ENCODE measurements around the gene CCDC82. TPM values are rescaled to one million over a fixed set of nuclear protein-coding genes. Genes with fewer than 3 reads are reported as not detected.
A peak's percentile ranks its signal among the peaks of the same experiment; 100 is the strongest.

CCDC82 gene
- total RNA-seq, 1 donor from 2014 or later: 20.4 TPM

- H3K27ac ChIP-seq (ENCODE audit: low read depth, low read length): peak overlapping the region; percentile 74
- no peak overlapping the region for H3K9ac ChIP-seq (ENCODE audit: low read depth in 1 of 3, low read length in 3 of 3)
- peak overlapping the region in 2 of 3 donors; percentile 39 to 98 for H3K4me3 ChIP-seq (ENCODE audit: low read length in 3 of 3)
- H3K4me1 ChIP-seq (ENCODE audit: control insufficient read depth in 3 of 3, insufficient read depth in 3 of 3, low read length in 3 of 3): peaks cover 18 to 34% (median 31%) of the 10 kb centered on the region in 3 donors
- no peaks in the 10 kb centered on the region for H3K27me3 ChIP-seq (ENCODE audit: control insufficient read depth in 3 of 3, insufficient read depth in 3 of 3, low read length in 3 of 3)
- no peaks in the 10 kb centered on the region for H3K36me3 ChIP-seq (ENCODE audit: control insufficient read depth in 3 of 3, insufficient read depth in 3 of 3, low read length in 3 of 3)
- no peaks in the 10 kb centered on the region for H3K9me3 ChIP-seq (ENCODE audit: control insufficient read depth in 3 of 3, low read length in 3 of 3)
Observed at GRCh38 chr11:96340555-96340885, 49.2 kb downstream of the CCDC82 start.

GRCh38 chr11:96339706-96340554, 49.8 kb downstream of the CCDC82 start:
- H3K9ac ChIP-seq (ENCODE audit: low read depth in 1 of 3, low read length in 3 of 3): peak overlapping the region; percentile 1 to 64 (median 51)

GRCh38 chr11:96338910-96339705, 50.6 kb downstream of the CCDC82 start:
- H3K4me1 ChIP-seq (ENCODE audit: control insufficient read depth in 3 of 3, insufficient read depth in 3 of 3, low read length in 3 of 3): peaks cover 18 to 37% (median 31%) of the 10 kb centered on the region in 3 donors
- H3K27ac ChIP-seq (ENCODE audit: low read depth, low read length): peak overlapping the region; percentile 74
- H3K36me3 ChIP-seq (ENCODE audit: control insufficient read depth in 3 of 3, insufficient read depth in 3 of 3, low read length in 3 of 3): no peaks in the 10 kb centered on the region
- H3K27me3 ChIP-seq (ENCODE audit: control insufficient read depth in 3 of 3, insufficient read depth in 3 of 3, low read length in 3 of 3): no peaks in the 10 kb centered on the region
- H3K4me3 ChIP-seq (ENCODE audit: low read length in 3 of 3): peak overlapping the region; percentile 39 to 98 (median 62)
- no peaks in the 10 kb centered on the region for H3K9me3 ChIP-seq (ENCODE audit: control insufficient read depth in 3 of 3, low read length in 3 of 3)
- peak overlapping the region; percentile 1 to 64 (median 51) for H3K9ac ChIP-seq (ENCODE audit: low read depth in 1 of 3, low read length in 3 of 3)

More at GRCh38 chr11:96339706-96340554, 49.8 kb downstream of the CCDC82 start:
- Histone ChIP-seq H3K9me3 (ENCODE audit: control insufficient read depth in 3 of 3, low read length in 3 of 3) (no peaks in the 10 kb centered on the region), H3K36me3 (ENCODE audit: control insufficient read depth in 3 of 3, insufficient read depth in 3 of 3, low read length in 3 of 3) (no peaks in the 10 kb centered on the region), H3K4me3 (ENCODE audit: low read length in 3 of 3) (peak overlapping the region; percentile 39 to 98 (median 62)), H3K4me1 (ENCODE audit: control insufficient read depth in 3 of 3, insufficient read depth in 3 of 3, low read length in 3 of 3) (peaks cover 18 to 37% (median 31%) of the 10 kb centered on the region in 3 donors), H3K27ac (ENCODE audit: low read depth, low read length) (peak overlapping the region; percentile 74), H3K27me3 (ENCODE audit: control insufficient read depth in 3 of 3, insufficient read depth in 3 of 3, low read length in 3 of 3) (no peaks in the 10 kb centered on the region)

- no peaks in the 10 kb centered on the region for H3K27me3 ChIP-seq (ENCODE audit: control insufficient read depth in 3 of 3, insufficient read depth in 3 of 3, low read length in 3 of 3)
- no peaks in the 10 kb centered on the region for H3K9me3 ChIP-seq (ENCODE audit: control insufficient read depth in 3 of 3, low read length in 3 of 3)
- H3K4me3 ChIP-seq (ENCODE audit: low read length in 3 of 3): no peak overlapping the region
- H3K9ac ChIP-seq (ENCODE audit: low read depth in 1 of 3, low read length in 3 of 3): no peak overlapping the region
- peaks cover 16 to 32% (median 26%) of the 10 kb centered on the region in 3 donors for H3K4me1 ChIP-seq (ENCODE audit: control insufficient read depth in 3 of 3, insufficient read depth in 3 of 3, low read length in 3 of 3)
- no peaks in the 10 kb centered on the region for H3K36me3 ChIP-seq (ENCODE audit: control insufficient read depth in 3 of 3, insufficient read depth in 3 of 3, low read length in 3 of 3)
- H3K27ac ChIP-seq (ENCODE audit: low read depth, low read length): peak overlapping the region; percentile 74
Observed at GRCh38 chr11:96337541-96338431, 51.9 kb downstream of the CCDC82 start.

GRCh38 chr11:96335388-96335787, 54.3 kb downstream of the CCDC82 start:
- Histone ChIP-seq H3K9me3 (ENCODE audit: control insufficient read depth in 3 of 3, low read length in 3 of 3) (no peaks in the 10 kb centered on the region), H3K27ac (ENCODE audit: low read depth, low read length) (no peak overlapping the region), H3K36me3 (ENCODE audit: control insufficient read depth in 3 of 3, insufficient read depth in 3 of 3, low read length in 3 of 3) (no peaks in the 10 kb centered on the region), H3K4me1 (ENCODE audit: control insufficient read depth in 3 of 3, insufficient read depth in 3 of 3, low read length in 3 of 3) (peaks cover 15 to 36% (median 28%) of the 10 kb centered on the region in 3 donors), H3K27me3 (ENCODE audit: control insufficient read depth in 3 of 3, insufficient read depth in 3 of 3, low read length in 3 of 3) (no peaks in the 10 kb centered on the region), H3K9ac (ENCODE audit: low read depth in 1 of 3, low read length in 3 of 3) (no peak overlapping the region), H3K4me3 (ENCODE audit: low read length in 3 of 3) (no peak overlapping the region)

GRCh38 chr11:96334219-96334618, 55.5 kb downstream of the CCDC82 start:
- Histone ChIP-seq H3K4me1 (ENCODE audit: control insufficient read depth in 3 of 3, insufficient read depth in 3 of 3, low read length in 3 of 3) (peaks cover 9 to 26% (median 22%) of the 10 kb centered on the region in 3 donors), H3K9ac (ENCODE audit: low read depth in 1 of 3, low read length in 3 of 3) (no peak overlapping the region), H3K27ac (ENCODE audit: low read depth, low read length) (no peak overlapping the region), H3K4me3 (ENCODE audit: low read length in 3 of 3) (no peak overlapping the region), H3K27me3 (ENCODE audit: control insufficient read depth in 3 of 3, insufficient read depth in 3 of 3, low read length in 3 of 3) (no peaks in the 10 kb centered on the region), H3K36me3 (ENCODE audit: control insufficient read depth in 3 of 3, insufficient read depth in 3 of 3, low read length in 3 of 3) (no peaks in the 10 kb centered on the region), H3K9me3 (ENCODE audit: control insufficient read depth in 3 of 3, low read length in 3 of 3) (no peaks in the 10 kb centered on the region)

- Histone ChIP-seq H3K9ac (ENCODE audit: low read depth in 1 of 3, low read length in 3 of 3) (no peak overlapping the region), H3K27ac (ENCODE audit: low read depth, low read length) (no peak overlapping the region), H3K27me3 (ENCODE audit: control insufficient read depth in 3 of 3, insufficient read depth in 3 of 3, low read length in 3 of 3) (no peaks in the 10 kb centered on the region), H3K36me3 (ENCODE audit: control insufficient read depth in 3 of 3, insufficient read depth in 3 of 3, low read length in 3 of 3) (no peaks in the 10 kb centered on the region), H3K4me1 (ENCODE audit: control insufficient read depth in 3 of 3, insufficient read depth in 3 of 3, low read length in 3 of 3) (peaks cover 4 to 18% (median 13%) of the 10 kb centered on the region in 3 donors), H3K4me3 (ENCODE audit: low read length in 3 of 3) (no peak overlapping the region), H3K9me3 (ENCODE audit: control insufficient read depth in 3 of 3, low read length in 3 of 3) (no peaks in the 10 kb centered on the region)
Observed at GRCh38 chr11:96333191-96333719, 56.5 kb downstream of the CCDC82 start.

GRCh38 chr11:96332126-96332771, 57.5 kb downstream of the CCDC82 start:
- H3K9ac ChIP-seq (ENCODE audit: low read depth in 1 of 3, low read length in 3 of 3): no peak overlapping the region
- peak overlapping the region in 2 of 3 donors; percentile 1 to 2 for H3K4me3 ChIP-seq (ENCODE audit: low read length in 3 of 3)
- no peaks in the 10 kb centered on the region for H3K9me3 ChIP-seq (ENCODE audit: control insufficient read depth in 3 of 3, low read length in 3 of 3)
- H3K4me1 ChIP-seq (ENCODE audit: control insufficient read depth in 3 of 3, insufficient read depth in 3 of 3, low read length in 3 of 3): peaks cover 4 to 10% (median 6%) of the 10 kb centered on the region in 3 donors
- H3K27me3 ChIP-seq (ENCODE audit: control insufficient read depth in 3 of 3, insufficient read depth in 3 of 3, low read length in 3 of 3): no peaks in the 10 kb centered on the region
- H3K36me3 ChIP-seq (ENCODE audit: control insufficient read depth in 3 of 3, insufficient read depth in 3 of 3, low read length in 3 of 3): no peaks in the 10 kb centered on the region
- no peak overlapping the region for H3K27ac ChIP-seq (ENCODE audit: low read depth, low read length)

- no peaks in the 10 kb centered on the region for H3K9me3 ChIP-seq (ENCODE audit: control insufficient read depth in 3 of 3, low read length in 3 of 3)
- H3K36me3 ChIP-seq (ENCODE audit: control insufficient read depth in 3 of 3, insufficient read depth in 3 of 3, low read length in 3 of 3): no peaks in the 10 kb centered on the region
- no peak overlapping the region for H3K9ac ChIP-seq (ENCODE audit: low read depth in 1 of 3, low read length in 3 of 3)
- no peaks in the 10 kb centered on the region for H3K27me3 ChIP-seq (ENCODE audit: control insufficient read depth in 3 of 3, insufficient read depth in 3 of 3, low read length in 3 of 3)
- H3K4me3 ChIP-seq (ENCODE audit: low read length in 3 of 3): peak overlapping the region in 1 of 3 donors; percentile 1
- H3K4me1 ChIP-seq (ENCODE audit: control insufficient read depth in 3 of 3, insufficient read depth in 3 of 3, low read length in 3 of 3): peaks cover 4 to 10% (median 6%) of the 10 kb centered on the region in 3 donors
- H3K27ac ChIP-seq (ENCODE audit: low read depth, low read length): no peak overlapping the region
Observed at GRCh38 chr11:96331699-96332116, 58.0 kb downstream of the CCDC82 start.

Measured in skeletal muscle tissue (tissue), 4 donors.